ENCODE measurements around the gene PRDM5. TPM values are rescaled to one million over a fixed set of nuclear protein-coding genes. Genes with fewer than 3 reads are reported as not detected.
A peak's percentile ranks its signal among the peaks of the same experiment; 100 is the strongest.

PRDM5 gene
- total RNA-seq, 3 donors from 2014 or later = 0.08 to 0.37 (median 0.33) TPM

DNA sequence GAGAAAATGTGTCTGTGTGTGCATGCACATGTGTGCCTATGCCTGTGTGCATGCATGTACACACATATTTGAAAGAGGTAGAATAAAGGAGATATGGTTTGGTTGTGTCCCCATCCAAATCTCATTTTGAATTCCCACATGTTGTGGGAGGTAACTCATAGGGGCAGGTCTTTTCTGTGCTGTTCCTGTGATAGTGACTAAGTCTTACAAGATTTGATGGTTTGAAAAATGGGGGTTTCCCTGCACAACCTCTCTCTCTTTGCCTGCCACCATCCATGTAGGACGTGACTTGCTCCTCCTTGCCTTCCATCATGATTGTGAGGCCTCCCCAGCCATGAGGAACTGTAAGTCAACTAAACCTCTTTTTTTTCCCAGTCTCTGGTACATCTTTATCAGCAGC lies 87.2 kb downstream of the PRDM5 start:
- Mint-ChIP-seq H3K36me3 (ENCODE audit: insufficient read depth) (no peaks in the 10 kb centered on the region), H3K4me1 (ENCODE audit: low read depth) (no peaks in the 10 kb centered on the region), H3K4me3 (no peak overlapping the region), H3K27me3 (ENCODE audit: low read depth) (no peaks in the 10 kb centered on the region), H3K9me3 (peaks cover 11% of the 10 kb centered on the region)
- DNase-seq = no peak
- ATAC-seq = peak; percentile 53 to 56

DNA sequence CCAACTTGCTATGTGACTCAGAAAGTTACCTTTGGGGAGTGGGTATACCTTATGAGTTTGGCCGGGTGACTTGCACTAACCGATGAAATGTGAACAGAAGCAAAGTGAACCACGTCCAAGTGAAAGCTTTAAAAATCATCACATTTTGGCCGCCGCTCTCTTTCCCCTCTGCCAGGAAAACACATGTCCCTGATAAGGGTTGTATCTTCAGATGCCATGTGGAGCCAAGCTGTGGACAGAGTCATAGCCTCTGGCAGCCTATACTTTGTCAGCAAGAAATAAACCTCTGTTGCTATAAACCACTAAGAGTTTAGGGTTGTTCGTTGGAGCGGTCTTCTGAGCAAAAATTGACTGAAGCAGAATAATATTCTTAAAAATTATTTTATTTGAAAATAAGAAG lies 92.3 kb downstream of the PRDM5 start:
- no peaks in the 10 kb centered on the region for H3K36me3 Mint-ChIP-seq (ENCODE audit: insufficient read depth)
- no peak for ATAC-seq
- no peaks in the 10 kb centered on the region for H3K4me1 Mint-ChIP-seq (ENCODE audit: low read depth)
- H3K4me3 Mint-ChIP-seq = no peak overlapping the region
- H3K9me3 Mint-ChIP-seq = peaks cover 11% of the 10 kb centered on the region
- no peaks in the 10 kb centered on the region for H3K27me3 Mint-ChIP-seq (ENCODE audit: low read depth)
- DNase-seq = no peak

GRCh38 chr4:120829113-120829831 lies 93.3 kb downstream of the PRDM5 start:
- Mint-ChIP-seq H3K4me3 (no peak overlapping the region), H3K9me3 (peaks cover 5% of the 10 kb centered on the region), H3K36me3 (ENCODE audit: insufficient read depth) (no peaks in the 10 kb centered on the region), H3K27me3 (ENCODE audit: low read depth) (no peaks in the 10 kb centered on the region), H3K4me1 (ENCODE audit: low read depth) (no peaks in the 10 kb centered on the region)
- no peak for DNase-seq
- no peak for ATAC-seq

DNA sequence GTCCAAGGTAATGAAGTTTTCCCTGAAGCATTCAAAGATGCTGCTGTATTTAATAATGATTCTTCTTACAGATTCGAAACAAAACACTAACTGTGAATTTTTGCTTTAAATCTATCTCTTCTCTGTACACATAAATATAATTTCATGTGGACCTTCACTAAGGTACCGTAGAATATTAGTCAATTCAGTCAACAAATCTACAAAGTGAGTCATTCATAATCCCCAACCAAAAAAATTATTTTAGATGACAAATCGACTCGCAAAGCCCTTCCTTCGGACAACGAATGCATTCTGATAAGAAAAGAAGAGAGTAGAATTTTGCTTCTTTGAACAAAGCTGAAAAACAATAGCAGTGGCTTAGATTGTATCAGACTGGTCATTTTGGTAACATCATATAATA lies 95.7 kb downstream of the PRDM5 start:
- no peaks in the 10 kb centered on the region for H3K9me3 Mint-ChIP-seq

DNA sequence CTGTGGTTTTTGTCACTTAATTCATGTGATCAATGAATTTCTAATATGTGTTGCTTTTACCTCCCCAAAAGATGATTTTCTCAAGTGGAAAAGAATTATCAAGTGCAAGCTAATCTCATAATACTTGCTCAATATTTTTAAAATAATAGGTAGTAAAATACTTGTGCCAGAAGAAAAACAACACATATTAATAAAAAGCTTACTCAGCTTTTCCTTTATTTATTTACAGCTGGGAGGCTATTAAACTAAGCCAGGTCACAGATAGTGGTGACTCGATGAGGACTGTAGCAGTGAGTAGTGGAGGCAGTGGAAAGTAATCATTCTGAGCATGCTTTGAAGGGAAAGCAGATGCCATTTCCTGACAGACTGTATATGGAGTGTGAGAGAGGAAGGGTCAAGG lies 96.1 kb downstream of the PRDM5 start:
- no peaks in the 10 kb centered on the region for H3K4me1 Mint-ChIP-seq (ENCODE audit: low read depth)

More for the DNA sequence above, 95.7 kb downstream of the PRDM5 start:
- ATAC-seq (no peak), DNase-seq (no peak)
- H3K4me1 Mint-ChIP-seq (ENCODE audit: low read depth) = no peaks in the 10 kb centered on the region
- H3K36me3 Mint-ChIP-seq (ENCODE audit: insufficient read depth) = no peaks in the 10 kb centered on the region
- no peak overlapping the region for H3K4me3 Mint-ChIP-seq
- H3K27me3 Mint-ChIP-seq (ENCODE audit: low read depth) = no peaks in the 10 kb centered on the region

DNA sequence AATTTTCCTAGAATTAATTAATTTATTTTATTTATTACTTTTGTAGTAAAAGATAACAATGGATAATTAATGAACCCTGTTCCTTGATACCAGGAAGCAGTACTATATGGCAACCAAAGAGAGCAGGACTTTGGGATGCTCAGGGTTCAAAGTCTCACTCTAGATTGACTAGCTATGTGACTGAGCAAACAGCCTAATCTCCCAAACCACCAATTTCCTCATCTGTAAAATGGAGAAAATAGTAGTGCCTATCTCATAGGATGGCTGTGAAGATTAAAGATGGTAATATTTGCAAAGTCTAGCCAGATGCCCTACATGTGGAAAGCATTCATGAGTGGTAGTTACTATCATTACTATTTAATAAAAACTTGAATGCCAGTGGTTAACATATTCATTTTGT lies 97.6 kb downstream of the PRDM5 start:
- no peaks in the 10 kb centered on the region for H3K27me3 Mint-ChIP-seq (ENCODE audit: low read depth)
- H3K4me3 Mint-ChIP-seq = no peak overlapping the region
- H3K4me1 Mint-ChIP-seq (ENCODE audit: low read depth) = peaks cover under 1% of the 10 kb centered on the region
- no peaks in the 10 kb centered on the region for H3K36me3 Mint-ChIP-seq (ENCODE audit: insufficient read depth)
- DNase-seq (no peak), ATAC-seq (no peak)
- no peaks in the 10 kb centered on the region for H3K9me3 Mint-ChIP-seq

More for the DNA sequence above, 96.1 kb downstream of the PRDM5 start:
- no peak for DNase-seq
- H3K9me3 Mint-ChIP-seq = no peaks in the 10 kb centered on the region
- no peak for ATAC-seq
- H3K27me3 Mint-ChIP-seq (ENCODE audit: low read depth) = no peaks in the 10 kb centered on the region
- no peak overlapping the region for H3K4me3 Mint-ChIP-seq
- no peaks in the 10 kb centered on the region for H3K36me3 Mint-ChIP-seq (ENCODE audit: insufficient read depth)

DNA sequence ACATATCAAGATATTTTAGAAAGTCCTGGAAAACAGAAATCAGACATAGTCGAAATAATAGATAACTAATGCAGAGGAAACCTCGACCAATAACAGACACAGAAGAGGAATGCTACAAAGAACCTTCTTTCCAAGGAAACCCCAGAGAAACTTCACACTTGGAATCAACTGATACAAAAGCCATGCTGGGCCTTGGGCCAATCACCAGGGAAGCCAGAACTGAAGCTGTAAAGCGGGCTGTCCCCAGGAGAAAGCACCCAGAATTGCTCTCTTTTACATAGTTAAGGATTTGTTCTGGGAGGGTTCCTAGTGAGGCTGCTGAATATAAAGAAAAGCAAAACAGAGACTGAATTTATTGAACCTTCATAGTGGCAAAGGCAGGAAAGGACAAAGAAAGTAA lies 100.5 kb downstream of the PRDM5 start:
- DNase-seq (no peak), ATAC-seq (no peak)
- peaks cover 3% of the 10 kb centered on the region for H3K4me1 Mint-ChIP-seq (ENCODE audit: low read depth)
- H3K4me3 Mint-ChIP-seq = no peak overlapping the region
- no peaks in the 10 kb centered on the region for H3K36me3 Mint-ChIP-seq (ENCODE audit: insufficient read depth)
- no peaks in the 10 kb centered on the region for H3K9me3 Mint-ChIP-seq
- H3K27me3 Mint-ChIP-seq (ENCODE audit: low read depth) = no peaks in the 10 kb centered on the region

GRCh38 chr4:120821029-120821428 lies 101.5 kb downstream of the PRDM5 start:
- H3K4me1 Mint-ChIP-seq (ENCODE audit: low read depth) = peaks cover 5% of the 10 kb centered on the region
- no peak overlapping the region for H3K4me3 Mint-ChIP-seq
- ATAC-seq (no peak), DNase-seq (no peak)
- no peaks in the 10 kb centered on the region for H3K9me3 Mint-ChIP-seq
- no peaks in the 10 kb centered on the region for H3K27me3 Mint-ChIP-seq (ENCODE audit: low read depth)
- H3K36me3 Mint-ChIP-seq (ENCODE audit: insufficient read depth) = no peaks in the 10 kb centered on the region

DNA sequence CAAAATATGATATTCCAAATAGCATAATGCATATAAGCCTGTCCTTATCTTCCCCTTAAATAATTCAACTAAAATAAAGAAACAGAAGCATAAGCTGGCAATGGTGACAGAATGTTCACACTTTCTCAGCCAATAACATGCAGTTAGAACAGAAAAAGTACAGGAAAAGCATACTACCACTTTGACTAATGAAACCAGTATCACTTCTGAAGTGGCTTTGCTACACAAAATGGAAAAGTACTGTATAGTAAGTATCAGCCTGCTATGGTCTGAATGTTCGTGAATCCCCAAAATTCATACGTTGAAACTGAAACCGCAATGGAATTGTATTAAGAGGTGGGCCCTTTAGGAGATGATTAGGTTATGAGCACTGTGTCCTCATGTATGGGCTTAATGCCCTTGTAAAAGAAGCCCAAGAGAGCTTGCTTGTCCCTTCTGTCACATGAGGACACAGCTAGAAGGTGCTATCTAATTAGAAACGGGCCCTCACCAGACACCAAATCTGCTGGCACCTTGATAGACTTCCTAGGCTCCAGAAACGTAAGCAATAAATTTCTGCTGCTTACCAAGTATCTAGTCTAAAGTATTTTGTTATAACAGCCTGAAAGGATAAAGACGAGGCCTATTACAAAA lies 102.6 kb downstream of the PRDM5 start:
- DNase-seq = no peak
- Mint-ChIP-seq H3K9me3 (no peaks in the 10 kb centered on the region), H3K4me1 (ENCODE audit: low read depth) (peaks cover 5% of the 10 kb centered on the region), H3K27me3 (ENCODE audit: low read depth) (no peaks in the 10 kb centered on the region), H3K4me3 (no peak overlapping the region), H3K36me3 (ENCODE audit: insufficient read depth) (no peaks in the 10 kb centered on the region)
- ATAC-seq = peak; percentile 75 to 78

DNA sequence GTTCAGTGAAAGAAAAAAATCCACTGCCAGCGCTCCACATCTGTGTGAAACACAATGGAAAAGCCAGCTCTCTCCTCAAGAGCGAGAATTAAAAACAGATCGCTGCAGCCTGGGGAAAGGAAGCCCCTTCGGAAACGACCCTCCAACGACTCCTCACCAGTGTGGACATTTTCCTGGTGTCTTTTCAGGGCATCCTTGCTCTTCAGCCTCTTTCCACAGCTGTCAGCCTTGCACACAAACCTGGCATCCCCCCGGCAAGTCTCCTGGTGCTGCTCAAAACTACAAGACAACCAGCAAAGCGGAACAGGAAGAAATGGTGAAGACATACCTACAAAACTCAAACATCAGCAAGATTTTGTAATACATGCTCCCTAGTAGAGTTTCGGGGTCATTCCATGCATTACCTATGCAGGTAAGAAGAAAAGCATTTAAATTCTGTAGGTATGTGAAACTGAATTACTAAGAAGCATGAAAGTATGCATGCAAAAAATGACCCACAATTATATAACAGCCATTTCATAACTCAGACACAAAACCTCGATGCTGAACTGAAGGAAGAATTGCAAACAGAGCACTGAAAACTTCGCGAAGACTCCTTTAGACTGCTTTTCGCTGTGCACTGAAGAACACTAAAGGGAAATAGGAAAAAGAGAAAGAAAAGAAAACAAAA lies 106.1 kb downstream of the PRDM5 start:
- no peaks in the 10 kb centered on the region for H3K36me3 Mint-ChIP-seq (ENCODE audit: insufficient read depth)
- H3K4me3 Mint-ChIP-seq = no peak overlapping the region
- no peaks in the 10 kb centered on the region for H3K9me3 Mint-ChIP-seq
- no peaks in the 10 kb centered on the region for H3K27me3 Mint-ChIP-seq (ENCODE audit: low read depth)
- no peak for ATAC-seq
- H3K4me1 Mint-ChIP-seq (ENCODE audit: low read depth) = peaks cover 5% of the 10 kb centered on the region
- DNase-seq = no peak

DNA sequence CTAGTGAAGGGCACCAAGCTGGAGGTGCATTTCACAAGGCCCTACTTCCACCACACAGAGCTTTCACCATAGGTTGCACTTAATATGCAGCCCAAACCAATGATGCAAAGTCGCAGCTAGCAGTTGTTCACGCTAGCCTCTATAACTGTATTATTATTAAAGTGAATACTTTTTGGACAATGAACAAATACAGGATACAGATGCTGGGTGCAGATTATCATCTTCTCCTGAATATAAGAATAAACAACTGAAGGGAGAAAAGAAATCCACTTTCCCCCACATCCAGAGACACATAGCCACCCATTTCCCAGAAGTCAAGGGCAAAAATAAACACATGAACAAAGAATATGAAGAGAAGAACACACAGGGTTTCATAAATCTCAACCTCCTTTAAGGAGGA lies 107.2 kb downstream of the PRDM5 start:
- Mint-ChIP-seq H3K27me3 (ENCODE audit: low read depth) (no peaks in the 10 kb centered on the region), H3K36me3 (ENCODE audit: insufficient read depth) (no peaks in the 10 kb centered on the region), H3K9me3 (no peaks in the 10 kb centered on the region), H3K4me3 (no peak overlapping the region), H3K4me1 (ENCODE audit: low read depth) (peaks cover 5% of the 10 kb centered on the region)
- ATAC-seq (no peak), DNase-seq (no peak)

GRCh38 chr4:120814886-120815285 lies 107.6 kb downstream of the PRDM5 start:
- Mint-ChIP-seq H3K27me3 (ENCODE audit: low read depth) (no peaks in the 10 kb centered on the region), H3K4me1 (ENCODE audit: low read depth) (peaks cover 4% of the 10 kb centered on the region), H3K9me3 (peaks cover 4% of the 10 kb centered on the region), H3K36me3 (ENCODE audit: insufficient read depth) (no peaks in the 10 kb centered on the region), H3K4me3 (no peak overlapping the region)
- ATAC-seq (no peak), DNase-seq (no peak)

- ATAC-seq = no peak
- Mint-ChIP-seq H3K9me3 (peaks cover 13% of the 10 kb centered on the region), H3K36me3 (ENCODE audit: insufficient read depth) (no peaks in the 10 kb centered on the region), H3K4me3 (no peak overlapping the region), H3K4me1 (ENCODE audit: low read depth) (peaks cover 2% of the 10 kb centered on the region), H3K27me3 (ENCODE audit: low read depth) (no peaks in the 10 kb centered on the region)
- no peak for DNase-seq
Measured at GRCh38 chr4:120812216-120812615, 110.3 kb downstream of the PRDM5 start.

- no peaks in the 10 kb centered on the region for H3K4me1 Mint-ChIP-seq (ENCODE audit: low read depth)
- H3K4me3 Mint-ChIP-seq = no peak overlapping the region
- peaks cover 13% of the 10 kb centered on the region for H3K9me3 Mint-ChIP-seq
- no peak for ATAC-seq
- no peak for DNase-seq
- H3K27me3 Mint-ChIP-seq (ENCODE audit: low read depth) = no peaks in the 10 kb centered on the region
- no peaks in the 10 kb centered on the region for H3K36me3 Mint-ChIP-seq (ENCODE audit: insufficient read depth)
Measured at GRCh38 chr4:120809518-120809917, 113.0 kb downstream of the PRDM5 start.

Measured in activated T-cell treated with anti-CD3 and anti-CD28 coated beads, Interleukin-2, amount 50 U/mL, for 4 hours (primary cell).